Dermis lymphatic vessel endothelial cell (primary cell): Measurements from ENCODE around the gene GJB5. TPM values are rescaled to one million over a fixed set of nuclear protein-coding genes. Genes with fewer than 3 reads are reported as not detected.

Experiments
- total RNA-seq: library from RNA; depleted of rRNA; stranded (reverse); fragments of >200 nt; gene quantifications from 2 replicates; pipeline ENCODE4 v1.2.1, GENCODE V29; 2014

The GJB5 gene
- not detected in 2 replicates for total RNA-seq

GRCh38 chr1:34754964-34755637 is at the start of gene GJB5:
Gene GJB5 (plus strand): TSS chr1:34755047. CDS start chr1:34757331, 2,284 bp downstream.

GRCh38 chr1:34759503-34760357 is 4.9 kb downstream of the GJB5 start, which contains the start of gene GJB4:
Gene GJB4 (plus strand): TSS chr1:34759740. CDS start chr1:34761255, 1,515 bp downstream.

DNA sequence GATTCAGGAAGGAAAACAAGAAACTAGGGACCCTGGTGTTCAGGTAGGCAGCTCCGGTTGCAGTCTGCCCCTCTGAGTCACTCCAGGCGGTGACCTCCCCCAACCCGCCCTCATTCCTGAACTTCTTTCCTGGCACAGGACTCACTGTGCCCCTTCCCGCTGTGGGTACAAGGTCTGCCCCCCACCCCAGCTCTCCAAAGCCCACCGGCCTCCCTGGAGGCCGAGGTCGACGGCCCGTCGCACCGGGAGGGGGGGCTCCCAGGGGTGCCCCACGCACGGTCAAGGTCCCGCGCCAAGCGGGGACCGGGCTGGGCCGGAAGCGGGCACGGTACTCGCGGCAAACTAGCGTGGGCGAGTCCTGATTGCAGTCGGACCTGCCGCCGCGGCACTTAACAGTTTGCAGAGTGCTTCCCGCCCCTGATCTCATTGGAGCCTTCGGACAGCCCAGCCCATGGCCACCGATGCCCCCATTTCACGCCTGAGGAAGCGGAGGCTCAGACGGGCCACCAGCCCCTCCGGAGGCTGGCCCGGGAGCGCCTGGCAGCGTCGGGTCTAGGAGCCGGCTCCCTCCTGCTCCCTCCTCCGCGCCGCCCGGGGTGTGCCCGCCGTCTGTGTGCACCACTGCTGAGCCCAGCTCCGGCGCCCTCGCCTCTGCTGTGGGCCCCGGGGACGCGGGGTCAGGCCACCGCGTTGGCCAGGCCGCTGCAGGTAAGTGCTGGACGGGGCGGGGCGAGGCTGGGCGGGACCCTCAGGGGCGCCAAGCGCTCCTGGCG is 26.4 kb downstream of the GJB5 start, which contains the start of gene GJB3:
Gene GJB3, plus strand, starts transcription at position 144 of the 773 bp plus-strand sequence. CDS start 3,549 bp downstream, outside the sequence.

GRCh38 chr1:34792868-34793727 is 38.3 kb downstream of the GJB5 start, which contains the start of gene GJA4:
Gene GJA4 (plus strand): TSS chr1:34792999. CDS start chr1:34794214, 1,215 bp downstream.

Other genes starting within 250 kb of the GJB5 start
- gene GJB4, start 4.7 kb downstream of the GJB5 start, total RNA-seq: not detected in 2 replicates
- under 0.01 and 0.09 TPM in 2 replicates for gene GJB3, start 26.2 kb downstream of the GJB5 start, total RNA-seq
- 19.8 and 207 TPM in 2 replicates for gene GJA4, start 38.0 kb downstream of the GJB5 start, total RNA-seq
- gene SMIM12, start 104.7 kb downstream of the GJB5 start, total RNA-seq: 49.7 and 59.2 TPM in 2 replicates
- gene DLGAP3, start 174.6 kb downstream of the GJB5 start, total RNA-seq: not detected in 2 replicates
- gene TMEM35B, start 230.3 kb downstream of the GJB5 start, total RNA-seq: 45.1 and 55.1 TPM in 2 replicates